Activated T-cell treated with anti-CD3 and anti-CD28 coated beads, Interleukin-2, amount 50 U/mL, for 4 hours (primary cell): Measurements from ENCODE around the gene TICRR. TPM values are rescaled to one million over a fixed set of nuclear protein-coding genes. Genes with fewer than 3 reads are reported as not detected.

Experiments
- ATAC-seq, 2 donors: fragments of 200-7000 bp; cut with Tn5 transposase; one replicate each; pipeline ENCODE4 v1.10.0; 2021
- DNase-seq: peaks from one replicate; pipeline ENCODE4 v3.0.0-alpha.2; 2020
- H3K27me3 Mint-ChIP-seq: one replicate; pipeline ENCODE4 v1.8.0; 2021; ENCODE audit warnings: low read depth, mixed read lengths
- H3K36me3 Mint-ChIP-seq: one replicate; pipeline ENCODE4 v1.8.0; 2022; ENCODE audit warnings: mixed read lengths; ENCODE audit not compliant: insufficient read depth
- H3K4me1 Mint-ChIP-seq: one replicate; pipeline ENCODE4 v1.8.0; 2021; ENCODE audit warnings: low read depth, mixed read lengths
- H3K4me3 Mint-ChIP-seq: one replicate; pipeline ENCODE4 v1.8.0; 2021; ENCODE audit warnings: mild to moderate bottlenecking, moderate library complexity, mixed read lengths
- H3K9me3 Mint-ChIP-seq: one replicate; pipeline ENCODE4 v1.8.0; 2021; ENCODE audit warnings: mixed read lengths
- total RNA-seq, 3 donors: library from RNA; stranded (reverse); gene quantifications; one replicate each; pipeline ENCODE4 v1.2.1, GENCODE V29; 2021

Gene TICRR
- total RNA-seq, 3 donors from 2014 or later = 3.3 to 5.1 (median 4.5) TPM

DNA sequence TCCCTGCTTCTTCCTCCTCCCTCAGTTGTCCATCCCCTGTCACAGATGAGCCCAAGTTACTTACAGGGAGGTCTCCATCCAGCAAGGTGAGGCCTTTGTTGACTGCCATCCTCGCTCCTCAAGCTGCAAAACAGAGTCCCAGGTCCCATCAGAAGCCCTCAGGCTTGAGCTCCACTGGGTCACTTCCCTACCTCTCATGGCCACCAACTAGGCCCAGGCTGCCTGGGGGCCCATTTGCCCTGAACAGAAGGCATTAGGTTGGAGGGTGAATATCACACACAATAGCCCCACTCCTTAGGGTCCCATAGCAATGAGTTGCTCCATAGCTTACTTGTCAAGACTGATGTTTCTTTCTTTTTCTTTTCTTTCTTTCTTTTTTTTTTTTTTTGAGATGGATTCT lies 102.1 kb downstream of the TICRR start:
- peaks cover 4% of the 10 kb centered on the region for H3K27me3 Mint-ChIP-seq
- no peaks in the 10 kb centered on the region for H3K4me1 Mint-ChIP-seq
- DNase-seq (no peak), ATAC-seq (no peak)
- peaks cover 3% of the 10 kb centered on the region for H3K36me3 Mint-ChIP-seq
- H3K4me3 Mint-ChIP-seq = no peak overlapping the region
- H3K9me3 Mint-ChIP-seq = no peaks in the 10 kb centered on the region

Other genes starting within 250 kb of the TICRR start
- 100 to 1,000 TPM; 119 to 142 (median 119) TPM for gene POLG, start 240.6 kb upstream of the TICRR start, total RNA-seq
- gene RHCG, start 78.9 kb upstream of the TICRR start, total RNA-seq = not detected
- 1 to 10 TPM; 2.2 to 3.2 (median 2.6) TPM for gene KIF7, start 80.0 kb downstream of the TICRR start, total RNA-seq
- gene PLIN1, start 103.9 kb downstream of the TICRR start, total RNA-seq = under 1 TPM in 2 of 3 donors, not detected in 1; 0.13 to 0.45 TPM
- gene PEX11A, start 115.3 kb downstream of the TICRR start, total RNA-seq = 1 to 10 TPM; 1.0 to 1.8 (median 1.4) TPM
- not detected for gene WDR93, start 115.3 kb downstream of the TICRR start, total RNA-seq
- 1 to 10 TPM; 2.7 to 3.1 (median 3.1) TPM for gene MESP1, start 175.8 kb downstream of the TICRR start, total RNA-seq
- gene MESP2, start 200.9 kb downstream of the TICRR start, total RNA-seq = not detected
- gene ANPEP, start 239.4 kb downstream of the TICRR start, total RNA-seq = under 1 TPM; 0.54 to 0.83 (median 0.55) TPM